Liver (tissue), 9 donors: ENCODE data around the gene C2orf74. TPM values are rescaled to one million over a fixed set of nuclear protein-coding genes. Genes with fewer than 3 reads are reported as not detected.

Experiments
- DNase-seq: peaks from one replicate; pipeline ENCODE4 v3.0.0-alpha.2; 2017; ENCODE audit warnings: low spot score
- H3K27ac ChIP-seq, 2 donors: one replicate each; pipeline ENCODE4 v1.7.0; 2013; ENCODE audit warnings: inconsistent platforms in 2 of 2, low read length in 2 of 2, control low read depth in 1 of 2, low read depth in 1 of 2, mild to moderate bottlenecking in 1 of 2
- H3K27me3 ChIP-seq, 4 donors: one replicate each; pipeline versions ENCODE4 v1.6.1 to v1.7.0; 2013; ENCODE audit warnings: low read length in 3 of 4, inconsistent platforms in 1 of 4, mild to moderate bottlenecking in 1 of 4, moderate library complexity in 1 of 4; ENCODE audit not compliant: control insufficient read depth in 4 of 4, insufficient read depth in 4 of 4
- H3K36me3 ChIP-seq, 4 donors: one replicate each; pipeline versions ENCODE4 v1.6.1 to v1.7.0; 2013; ENCODE audit warnings: low read length in 3 of 4, mild to moderate bottlenecking in 3 of 4, low read depth in 1 of 4, moderate library complexity in 1 of 4; ENCODE audit not compliant: control insufficient read depth in 4 of 4, insufficient read depth in 3 of 4
- H3K4me1 ChIP-seq, 4 donors: one replicate each; pipeline versions ENCODE4 v1.6.1 to v1.7.0; 2013; ENCODE audit warnings: low read length in 3 of 4, mild to moderate bottlenecking in 3 of 4, moderate library complexity in 1 of 4; ENCODE audit not compliant: control insufficient read depth in 4 of 4, insufficient read depth in 4 of 4
- H3K4me3 ChIP-seq, 3 donors: one replicate each; pipeline versions ENCODE4 v1.6.1 to v1.7.0; 2013; ENCODE audit warnings: low read length in 3 of 3, control low read depth in 1 of 3, low read depth in 1 of 3, mild to moderate bottlenecking in 1 of 3
- H3K9ac ChIP-seq, 2 donors: one replicate each; pipeline ENCODE4 v1.7.0; 2013; ENCODE audit warnings: low read length in 2 of 2, mild to moderate bottlenecking in 2 of 2, moderate library complexity in 2 of 2, control low read depth in 1 of 2, low read depth in 1 of 2
- H3K9me3 ChIP-seq, 4 donors: one replicate each; pipeline versions ENCODE4 v1.6.1 to v1.7.0; 2013; ENCODE audit warnings: low read length in 3 of 4; ENCODE audit not compliant: control insufficient read depth in 4 of 4
- EGR1 ChIP-seq, 2 donors: IDR thresholded peaks; 2 replicates each; pipeline ENCODE4 v1.6.1; 2016 to 2018; ENCODE audit warnings: antibody characterized with exemption in 2 of 2, low read depth in 2 of 2
- FOXA1 ChIP-seq: IDR thresholded peaks from 2 replicates; pipeline ENCODE4 v1.6.1; 2016; ENCODE audit warnings: antibody characterized with exemption
- FOXA2 ChIP-seq: IDR thresholded peaks from 2 replicates; pipeline ENCODE4 v1.6.1; 2016; ENCODE audit warnings: antibody characterized with exemption
- GABPA ChIP-seq, 2 donors: IDR thresholded peaks in 1 of 2; conservative IDR thresholded peaks in 1 of 2; 2 replicates each; pipeline ENCODE4 v1.6.1; 2016; ENCODE audit warnings: antibody characterized with exemption in 2 of 2, mild to moderate bottlenecking in 1 of 2, moderate library complexity in 1 of 2
- HNF4A ChIP-seq, 2 donors: conservative IDR thresholded peaks; 2 replicates each; pipeline ENCODE4 v1.6.1; 2016; ENCODE audit warnings: antibody characterized with exemption in 2 of 2, mild to moderate bottlenecking in 2 of 2
- HNF4G ChIP-seq: IDR thresholded peaks from 2 replicates; pipeline ENCODE4 v1.6.1; 2016; ENCODE audit warnings: antibody characterized with exemption
- JUND ChIP-seq, 2 donors: IDR thresholded peaks; 2 replicates each; pipeline ENCODE4 v1.6.1; 2016; ENCODE audit warnings: antibody characterized with exemption in 2 of 2
- NR2F2 ChIP-seq: IDR thresholded peaks from 2 replicates; pipeline ENCODE4 v1.6.1; 2016; ENCODE audit warnings: antibody characterized with exemption
- RAD21 ChIP-seq, 2 donors: IDR thresholded peaks; 2 replicates each; pipeline ENCODE4 v1.6.1; 2016; ENCODE audit warnings: antibody characterized with exemption in 2 of 2, mild to moderate bottlenecking in 2 of 2
- RXRA ChIP-seq, 2 donors: IDR thresholded peaks; 2 replicates each; pipeline ENCODE4 v1.6.1; 2017 to 2018; ENCODE audit warnings: antibody characterized with exemption in 2 of 2, mild to moderate bottlenecking in 1 of 2
- SP1 ChIP-seq: IDR thresholded peaks from 2 replicates; pipeline ENCODE4 v1.6.1; 2018; ENCODE audit warnings: antibody characterized with exemption, mild to moderate bottlenecking
- TAF1 ChIP-seq: conservative IDR thresholded peaks from 2 replicates; pipeline ENCODE4 v1.6.1; 2016; ENCODE audit warnings: antibody characterized with exemption, mild to moderate bottlenecking
- YY1 ChIP-seq: IDR thresholded peaks from 2 replicates; pipeline ENCODE4 v1.6.1; 2016; ENCODE audit warnings: antibody characterized with exemption, mild to moderate bottlenecking
- WGBS: extraction: QIAGEN DNeasy Blood & Tissue Kit; methylation state at CpG from one replicate; pipeline ENCODE4 v1.1.7; 2013; 5-methylcytosine and 5-hydroxymethylcytosine counted together
- polyA plus RNA-seq, 2 donors: library from polyadenylated mRNA; stranded (reverse) in 1 of 2; unstranded in 1 of 2; fragments of 200-250 nt in 1 of 2; fragments of >200 nt in 1 of 2; fragmentation: Nextera tagmentation in 1 of 2; extraction: Ambion mirVana in 1 of 2; gene quantifications; one replicate each; pipeline versions ENCODE4 v1.2.1 to v1.2.3, GENCODE V29; 2013 to 2015
- total RNA-seq, 2 donors: library from RNA; depleted of rRNA; stranded (reverse); fragments of >200 nt; gene quantifications; one replicate each; pipeline ENCODE4 v1.2.3, GENCODE V29; 2014
- TF ChIP-seq, protein P1 (sequence below): IDR thresholded peaks from 2 replicates; pipeline ENCODE4 v1.6.1; 2016; ENCODE audit warnings: antibody characterized with exemption
- TF ChIP-seq, protein P2 (sequence below): IDR thresholded peaks from 2 replicates; pipeline ENCODE4 v1.6.1; 2016; ENCODE audit warnings: antibody characterized with exemption
- TF ChIP-seq, protein P3 (sequence below): fragments of 150-350 bp; IDR thresholded peaks from 2 replicates; pipeline ENCODE4 v1.5.1; 2017; ENCODE audit warnings: improper control_type of control experiment, low read depth, low read length; ENCODE audit not compliant: missing input control
- TF ChIP-seq, protein P4 (sequence below): IDR thresholded peaks from 2 replicates; pipeline ENCODE4 v1.6.1; 2016; ENCODE audit warnings: antibody characterized with exemption, mild to moderate bottlenecking
- TF ChIP-seq, protein P5 (sequence below): IDR thresholded peaks from 2 replicates; pipeline ENCODE4 v1.6.1; 2016; ENCODE audit warnings: antibody characterized with exemption
- donor health status: healthy.
- donor health status: healthy.
- donor health status: healthy.
- donor health status: healthy.
- donor health status: healthy.

Gene C2orf74
- total and polyA plus RNA-seq, 4 donors, result 3.5 to 23.3 (median 5.6) TPM

DNA sequence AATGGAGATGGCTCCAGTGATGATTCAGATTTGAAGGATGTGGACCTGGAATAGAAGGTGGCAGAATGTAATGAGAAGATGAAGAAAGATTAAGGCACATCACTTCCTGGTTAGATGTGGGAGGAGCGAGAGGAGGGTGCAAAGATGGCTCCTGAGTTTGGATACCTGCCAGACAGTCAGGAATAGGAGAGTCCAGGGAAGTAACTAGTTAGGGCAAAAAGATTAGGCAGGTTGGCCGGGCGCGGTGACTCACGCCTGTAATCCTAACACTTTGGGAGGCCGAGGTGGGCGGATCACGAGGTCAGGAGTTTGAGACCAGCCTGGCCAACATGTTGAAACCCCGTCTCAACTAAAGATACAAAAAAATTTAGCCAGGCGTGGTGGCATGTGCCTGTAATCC is 5.6 kb downstream of the C2orf74 start:
- H3K9ac ChIP-seq, result no peak overlapping the region

More for the DNA sequence above, 5.6 kb downstream of the C2orf74 start:
- H3K4me1 ChIP-seq, result no peaks in the 10 kb centered on the region
- H3K4me3 ChIP-seq, result no peak overlapping the region
- TF ChIP-seq, protein P1, sequence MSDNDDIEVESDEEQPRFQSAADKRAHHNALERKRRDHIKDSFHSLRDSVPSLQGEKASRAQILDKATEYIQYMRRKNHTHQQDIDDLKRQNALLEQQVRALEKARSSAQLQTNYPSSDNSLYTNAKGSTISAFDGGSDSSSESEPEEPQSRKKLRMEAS, result no peak
- TF ChIP-seq RAD21 (IDR thresholded peaks at IDR 0.05) (no peak), HNF4G (no peak), FOXA2 (no peak), NR2F2 (no peak), RXRA (IDR thresholded peaks at IDR 0.05) (no peak), HNF4A (conservative IDR thresholded peaks at IDR 0.05) (no peak), TAF1 (no peak), YY1 (no peak), FOXA1 (no peak), JUND (IDR thresholded peaks at IDR 0.05) (no peak), SP1 (no peak), EGR1 (IDR thresholded peaks at IDR 0.05; ENCODE audit: low read depth in 2 of 2) (no peak), GABPA (IDR thresholded peaks at IDR 0.05 in 1 of 2, conservative IDR thresholded peaks at IDR 0.05 in 1 of 2) (no peak)
- TF ChIP-seq, protein P2, sequence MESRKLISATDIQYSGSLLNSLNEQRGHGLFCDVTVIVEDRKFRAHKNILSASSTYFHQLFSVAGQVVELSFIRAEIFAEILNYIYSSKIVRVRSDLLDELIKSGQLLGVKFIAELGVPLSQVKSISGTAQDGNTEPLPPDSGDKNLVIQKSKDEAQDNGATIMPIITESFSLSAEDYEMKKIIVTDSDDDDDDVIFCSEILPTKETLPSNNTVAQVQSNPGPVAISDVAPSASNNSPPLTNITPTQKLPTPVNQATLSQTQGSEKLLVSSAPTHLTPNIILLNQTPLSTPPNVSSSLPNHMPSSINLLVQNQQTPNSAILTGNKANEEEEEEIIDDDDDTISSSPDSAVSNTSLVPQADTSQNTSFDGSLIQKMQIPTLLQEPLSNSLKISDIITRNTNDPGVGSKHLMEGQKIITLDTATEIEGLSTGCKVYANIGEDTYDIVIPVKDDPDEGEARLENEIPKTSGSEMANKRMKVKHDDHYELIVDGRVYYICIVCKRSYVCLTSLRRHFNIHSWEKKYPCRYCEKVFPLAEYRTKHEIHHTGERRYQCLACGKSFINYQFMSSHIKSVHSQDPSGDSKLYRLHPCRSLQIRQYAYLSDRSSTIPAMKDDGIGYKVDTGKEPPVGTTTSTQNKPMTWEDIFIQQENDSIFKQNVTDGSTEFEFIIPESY, result no peak
- TF ChIP-seq, protein P3, sequence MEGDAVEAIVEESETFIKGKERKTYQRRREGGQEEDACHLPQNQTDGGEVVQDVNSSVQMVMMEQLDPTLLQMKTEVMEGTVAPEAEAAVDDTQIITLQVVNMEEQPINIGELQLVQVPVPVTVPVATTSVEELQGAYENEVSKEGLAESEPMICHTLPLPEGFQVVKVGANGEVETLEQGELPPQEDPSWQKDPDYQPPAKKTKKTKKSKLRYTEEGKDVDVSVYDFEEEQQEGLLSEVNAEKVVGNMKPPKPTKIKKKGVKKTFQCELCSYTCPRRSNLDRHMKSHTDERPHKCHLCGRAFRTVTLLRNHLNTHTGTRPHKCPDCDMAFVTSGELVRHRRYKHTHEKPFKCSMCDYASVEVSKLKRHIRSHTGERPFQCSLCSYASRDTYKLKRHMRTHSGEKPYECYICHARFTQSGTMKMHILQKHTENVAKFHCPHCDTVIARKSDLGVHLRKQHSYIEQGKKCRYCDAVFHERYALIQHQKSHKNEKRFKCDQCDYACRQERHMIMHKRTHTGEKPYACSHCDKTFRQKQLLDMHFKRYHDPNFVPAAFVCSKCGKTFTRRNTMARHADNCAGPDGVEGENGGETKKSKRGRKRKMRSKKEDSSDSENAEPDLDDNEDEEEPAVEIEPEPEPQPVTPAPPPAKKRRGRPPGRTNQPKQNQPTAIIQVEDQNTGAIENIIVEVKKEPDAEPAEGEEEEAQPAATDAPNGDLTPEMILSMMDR, result no peak
- TF ChIP-seq, protein P4, sequence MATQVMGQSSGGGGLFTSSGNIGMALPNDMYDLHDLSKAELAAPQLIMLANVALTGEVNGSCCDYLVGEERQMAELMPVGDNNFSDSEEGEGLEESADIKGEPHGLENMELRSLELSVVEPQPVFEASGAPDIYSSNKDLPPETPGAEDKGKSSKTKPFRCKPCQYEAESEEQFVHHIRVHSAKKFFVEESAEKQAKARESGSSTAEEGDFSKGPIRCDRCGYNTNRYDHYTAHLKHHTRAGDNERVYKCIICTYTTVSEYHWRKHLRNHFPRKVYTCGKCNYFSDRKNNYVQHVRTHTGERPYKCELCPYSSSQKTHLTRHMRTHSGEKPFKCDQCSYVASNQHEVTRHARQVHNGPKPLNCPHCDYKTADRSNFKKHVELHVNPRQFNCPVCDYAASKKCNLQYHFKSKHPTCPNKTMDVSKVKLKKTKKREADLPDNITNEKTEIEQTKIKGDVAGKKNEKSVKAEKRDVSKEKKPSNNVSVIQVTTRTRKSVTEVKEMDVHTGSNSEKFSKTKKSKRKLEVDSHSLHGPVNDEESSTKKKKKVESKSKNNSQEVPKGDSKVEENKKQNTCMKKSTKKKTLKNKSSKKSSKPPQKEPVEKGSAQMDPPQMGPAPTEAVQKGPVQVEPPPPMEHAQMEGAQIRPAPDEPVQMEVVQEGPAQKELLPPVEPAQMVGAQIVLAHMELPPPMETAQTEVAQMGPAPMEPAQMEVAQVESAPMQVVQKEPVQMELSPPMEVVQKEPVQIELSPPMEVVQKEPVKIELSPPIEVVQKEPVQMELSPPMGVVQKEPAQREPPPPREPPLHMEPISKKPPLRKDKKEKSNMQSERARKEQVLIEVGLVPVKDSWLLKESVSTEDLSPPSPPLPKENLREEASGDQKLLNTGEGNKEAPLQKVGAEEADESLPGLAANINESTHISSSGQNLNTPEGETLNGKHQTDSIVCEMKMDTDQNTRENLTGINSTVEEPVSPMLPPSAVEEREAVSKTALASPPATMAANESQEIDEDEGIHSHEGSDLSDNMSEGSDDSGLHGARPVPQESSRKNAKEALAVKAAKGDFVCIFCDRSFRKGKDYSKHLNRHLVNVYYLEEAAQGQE, result no peak
- TF ChIP-seq, protein P5, sequence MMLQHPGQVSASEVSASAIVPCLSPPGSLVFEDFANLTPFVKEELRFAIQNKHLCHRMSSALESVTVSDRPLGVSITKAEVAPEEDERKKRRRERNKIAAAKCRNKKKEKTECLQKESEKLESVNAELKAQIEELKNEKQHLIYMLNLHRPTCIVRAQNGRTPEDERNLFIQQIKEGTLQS, result no peak
- no peaks in the 10 kb centered on the region for H3K9me3 ChIP-seq
- DNase-seq, result no peak
- peaks cover 0 to 21% (median 14%) of the 10 kb centered on the region in 4 donors for H3K36me3 ChIP-seq
- H3K27me3 ChIP-seq, result no peaks in the 10 kb centered on the region
- H3K27ac ChIP-seq, result no peak overlapping the region
- WGBS, result 99% methylated on average over 10 of the region's 10 CpGs
